GM18499 (cell line): ENCODE measurements around the gene NEUROD2.

Experiments used
- ATAC-seq: cut with Tn5 transposase; IDR thresholded peaks from one replicate; pipeline ENCODE4 v1.9.1; 2021; ENCODE audit warnings: moderate number of reproducible peaks; ENCODE audit not compliant: insufficient read depth, unreplicated experiment

The NEUROD2 gene

DNA sequence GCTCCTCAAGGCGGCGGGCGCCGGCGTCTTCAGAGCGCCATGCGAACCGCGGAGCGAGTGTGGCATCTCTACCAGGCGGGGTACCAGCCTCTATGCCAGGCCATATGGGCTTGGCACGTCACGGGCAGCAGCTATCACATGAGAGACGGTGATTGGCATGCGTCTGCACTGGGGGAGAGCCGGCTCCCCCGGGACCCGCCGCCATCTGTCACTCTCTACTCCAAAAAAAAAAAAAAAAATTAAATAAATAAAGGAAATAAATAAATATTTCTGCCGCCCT lies at the start of gene NEUROD2:
NEUROD2 (minus strand) TSS at position 70 of the 280 bp plus-strand sequence. CDS start 1,321 bp downstream, outside the sequence.
- no peak for ATAC-seq

GRCh38 chr17:39655105-39655504 lies 47.4 kb upstream of the NEUROD2 start:
- ATAC-seq: no peak

DNA sequence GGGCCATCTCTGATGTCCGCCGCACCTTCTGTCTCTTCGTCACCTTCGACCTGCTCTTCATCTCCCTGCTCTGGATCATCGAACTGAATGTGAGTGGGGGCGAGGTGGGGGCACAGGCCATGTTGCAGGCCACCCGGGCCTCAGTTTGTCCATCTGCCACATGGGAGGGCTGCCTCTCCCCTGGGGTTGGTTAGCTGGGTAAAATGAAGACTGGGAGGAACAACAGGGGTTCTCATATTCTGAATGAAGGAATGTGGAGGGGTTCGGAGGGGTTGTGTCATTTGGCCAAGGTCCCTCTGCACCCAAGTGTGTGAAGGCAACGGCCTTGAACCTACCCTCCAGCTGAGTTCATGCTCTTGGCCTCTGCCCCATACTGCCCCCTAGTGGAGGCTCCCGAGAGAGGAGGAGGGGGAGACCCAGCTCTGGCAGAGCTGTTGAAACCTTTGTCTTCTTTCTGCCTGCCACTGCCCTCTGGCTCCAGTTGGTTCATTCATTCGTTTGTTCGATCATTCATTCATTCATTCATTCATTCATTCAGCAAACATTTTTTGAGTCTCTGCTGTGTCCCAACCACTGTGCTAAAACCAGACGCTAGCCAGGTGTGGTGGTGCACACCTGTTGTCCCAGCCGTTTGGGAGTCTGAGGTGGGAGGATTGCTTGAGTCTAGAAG lies 46.1 kb upstream of the NEUROD2 start:
- no peak for ATAC-seq

DNA sequence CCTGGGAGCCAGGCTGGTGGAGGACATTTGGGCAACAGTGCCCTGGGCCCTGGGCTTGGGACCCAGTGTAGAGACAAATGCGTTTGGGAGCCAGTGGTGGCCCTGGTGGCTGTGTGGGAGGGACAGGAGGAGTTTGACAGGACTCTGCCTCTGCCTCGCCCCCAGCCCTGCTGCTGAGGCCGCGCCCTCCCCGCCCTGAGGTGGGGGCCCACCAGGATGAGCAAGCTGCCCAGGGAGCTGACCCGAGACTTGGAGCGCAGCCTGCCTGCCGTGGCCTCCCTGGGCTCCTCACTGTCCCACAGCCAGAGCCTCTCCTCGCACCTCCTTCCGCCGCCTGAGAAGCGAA lies 45.6 kb upstream of the NEUROD2 start:
- ATAC-seq: no peak

DNA sequence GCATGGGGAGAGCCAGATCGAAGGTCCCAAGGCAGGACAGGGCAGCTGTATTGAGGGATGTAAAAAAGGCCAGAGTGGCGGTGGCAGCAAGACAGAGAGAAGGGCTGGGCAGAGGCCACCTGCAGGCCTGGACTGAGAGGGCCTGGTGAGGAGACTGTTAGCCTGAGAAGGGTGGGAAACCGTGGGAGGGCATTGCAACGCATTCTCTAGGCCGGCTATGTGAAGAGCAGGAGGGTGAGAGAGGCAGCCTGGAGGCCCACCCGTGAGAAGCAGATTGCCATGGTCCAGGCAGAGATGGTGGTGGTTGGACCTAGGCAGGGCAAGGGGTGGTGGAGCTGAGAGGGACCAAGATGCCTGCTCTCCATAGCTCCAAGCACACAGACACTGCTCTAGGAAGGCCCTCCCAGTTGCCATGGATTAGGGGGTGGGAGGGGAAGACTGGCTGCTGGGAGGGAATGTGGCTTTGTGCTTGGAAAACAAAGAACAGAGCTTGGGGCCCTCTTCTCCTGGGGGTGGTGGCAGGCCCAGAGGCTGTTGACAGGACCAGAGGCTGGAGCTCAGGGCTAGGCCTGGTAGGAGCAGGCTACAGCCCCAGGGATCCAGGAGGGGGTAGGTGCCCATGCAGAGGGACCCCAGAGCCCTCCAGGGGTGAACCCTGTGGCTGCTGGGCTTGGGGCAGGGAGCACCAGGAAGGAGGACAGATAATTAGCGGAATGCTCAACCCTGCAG lies 45.0 kb upstream of the NEUROD2 start:
- ATAC-seq: no peak

DNA sequence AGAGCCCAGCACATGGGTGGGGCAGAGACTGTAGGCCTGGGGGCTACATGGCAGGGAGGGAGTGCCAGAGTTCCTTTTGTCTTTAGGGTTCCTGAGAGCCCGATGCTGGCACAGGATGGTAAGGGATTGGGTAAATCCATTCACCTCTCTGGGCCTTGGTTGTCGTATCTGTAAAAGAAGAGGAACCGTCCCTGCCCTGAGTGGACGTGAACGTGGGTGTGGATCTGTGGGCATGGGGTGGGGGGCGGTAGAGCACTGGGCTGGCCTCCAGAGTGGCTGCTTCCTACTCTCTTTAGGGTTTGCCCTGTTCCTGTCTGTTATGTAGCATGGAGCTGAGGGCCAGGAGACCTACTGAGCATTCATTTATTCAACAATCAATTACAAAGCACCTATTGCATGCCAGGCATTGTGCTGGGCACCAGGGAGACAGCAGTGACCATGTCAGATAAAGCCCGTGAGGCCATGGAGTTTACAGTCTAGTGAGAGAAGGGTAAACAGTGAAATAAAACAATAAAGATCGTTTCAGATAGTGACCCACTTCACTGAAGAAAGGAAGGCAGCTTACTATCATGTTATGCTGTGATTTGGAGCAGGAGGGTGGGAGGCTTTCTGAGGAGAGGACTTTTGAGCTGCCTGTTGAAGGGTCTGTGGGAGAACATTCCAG lies 44.3 kb upstream of the NEUROD2 start:
- no peak for ATAC-seq

DNA sequence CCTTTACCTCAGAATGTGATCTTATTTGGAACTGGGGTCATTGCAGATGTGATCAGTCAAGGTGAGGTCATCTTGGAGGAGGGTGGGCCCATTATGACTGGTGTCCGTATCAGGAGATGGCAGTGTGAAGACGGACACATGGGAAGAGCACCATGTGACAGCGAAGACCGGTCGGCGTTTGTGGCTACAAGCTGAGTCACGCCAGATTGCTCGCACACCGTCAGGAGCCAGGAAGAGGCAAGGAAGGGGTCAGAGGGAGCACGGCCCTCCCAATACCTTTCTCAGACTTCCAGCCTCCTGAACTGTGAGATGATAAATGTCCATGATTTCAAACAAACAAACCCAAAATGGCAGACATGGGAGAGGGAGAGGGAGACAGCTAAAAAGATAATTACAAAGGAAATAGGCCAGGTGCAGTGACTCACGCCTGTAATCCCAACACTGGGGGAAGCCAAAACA lies 42.4 kb upstream of the NEUROD2 start:
- no peak for ATAC-seq

DNA sequence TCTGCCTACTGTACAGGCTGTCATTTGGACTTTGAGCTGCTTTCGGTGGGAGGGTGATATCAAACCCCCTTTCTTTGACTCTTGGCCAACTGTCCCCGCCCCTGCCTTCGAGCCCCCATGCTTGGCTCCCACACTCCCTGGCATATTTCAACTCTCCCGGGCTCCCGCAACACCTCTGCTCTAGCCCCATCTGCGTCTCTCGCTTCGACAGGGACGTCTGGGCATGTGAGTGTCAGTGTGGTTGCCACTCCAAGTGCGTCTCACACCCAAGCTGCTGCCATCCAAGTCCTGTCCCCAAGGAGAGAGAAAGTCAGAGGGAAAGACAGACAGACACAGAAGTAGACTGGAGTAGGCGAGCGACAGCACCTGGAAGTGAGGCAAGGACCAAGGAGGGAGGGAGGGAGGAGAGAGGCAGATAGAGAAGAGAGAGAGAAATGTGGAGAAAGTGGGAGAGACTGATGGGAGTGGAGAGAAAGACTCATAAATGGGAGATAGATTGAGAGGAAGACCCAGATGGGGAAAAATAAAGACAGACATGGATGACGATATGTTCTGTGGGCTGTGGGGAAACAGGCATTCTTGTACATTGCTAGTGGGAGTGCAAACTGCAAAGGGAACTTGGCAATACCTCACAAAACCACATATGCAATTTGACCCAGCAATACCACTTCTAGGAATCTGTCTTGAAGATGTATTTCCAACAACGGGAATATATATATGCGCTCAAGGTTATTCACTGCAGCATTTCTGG lies 41.1 kb upstream of the NEUROD2 start:
- no peak for ATAC-seq

GRCh38 chr17:39647256-39647655 lies 39.5 kb upstream of the NEUROD2 start:
- no peak for ATAC-seq

DNA sequence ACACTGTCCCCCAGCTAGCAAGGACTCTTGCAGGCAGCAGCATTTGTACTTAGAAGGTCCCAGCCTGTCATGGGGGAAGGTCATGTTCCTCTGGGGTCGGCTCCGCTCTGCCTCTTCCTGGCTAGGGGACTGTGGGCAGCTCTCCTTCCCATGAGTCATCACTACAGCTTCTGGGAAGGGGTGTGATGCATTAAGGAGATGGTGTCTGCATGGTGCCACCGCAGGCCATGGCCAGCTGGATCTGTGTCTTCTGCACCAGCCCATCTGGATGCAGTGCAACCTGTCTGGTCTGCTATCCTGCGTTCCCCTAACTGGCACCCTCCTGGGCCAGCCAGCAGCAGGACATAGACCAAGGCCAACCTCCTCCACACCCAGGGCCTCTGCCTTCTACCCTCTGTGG lies 35.6 kb upstream of the NEUROD2 start:
- no peak for ATAC-seq

DNA sequence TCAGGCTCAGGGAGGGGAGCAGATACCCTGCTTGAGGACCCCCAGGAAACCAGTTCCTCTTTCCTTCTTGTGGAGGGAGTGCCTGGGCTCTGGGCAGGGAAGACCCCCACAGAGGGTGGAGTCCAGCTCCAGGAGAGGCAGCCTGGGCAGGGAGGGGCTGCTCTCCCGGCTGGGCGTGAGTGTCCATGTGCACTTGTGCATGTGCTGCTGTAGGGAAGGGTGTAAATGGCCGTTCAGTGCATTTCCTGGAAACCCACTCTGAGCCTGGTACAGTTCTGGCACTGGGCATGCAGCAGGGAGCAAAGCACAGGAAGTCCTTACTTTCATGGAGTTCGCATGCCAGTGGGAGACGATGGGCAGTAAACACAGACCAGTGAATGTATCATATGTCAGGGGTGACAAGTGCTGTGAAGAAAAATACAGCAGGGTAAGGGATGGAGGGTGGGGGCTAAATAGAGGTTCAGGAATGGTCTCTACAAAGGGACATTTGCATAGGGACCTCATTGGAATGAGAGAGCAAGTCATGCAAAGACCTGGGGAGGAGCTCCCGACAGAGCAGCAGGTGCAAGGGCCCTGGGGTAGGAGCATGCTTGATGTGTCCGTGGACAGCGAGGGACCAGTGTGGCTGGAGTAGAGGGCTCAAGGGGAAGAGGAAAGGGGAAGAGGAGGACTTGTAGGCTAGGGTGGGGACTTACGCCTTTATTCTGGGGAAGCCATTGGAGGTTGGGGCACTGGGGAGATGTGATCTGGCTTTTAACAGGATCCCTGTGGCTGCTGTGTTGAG lies 34.8 kb upstream of the NEUROD2 start:
- no peak for ATAC-seq

- ATAC-seq: no peak
Measured at GRCh38 chr17:39641883-39642282, 34.2 kb upstream of the NEUROD2 start.

GRCh38 chr17:39641097-39641496 lies 33.4 kb upstream of the NEUROD2 start:
- no peak for ATAC-seq

DNA sequence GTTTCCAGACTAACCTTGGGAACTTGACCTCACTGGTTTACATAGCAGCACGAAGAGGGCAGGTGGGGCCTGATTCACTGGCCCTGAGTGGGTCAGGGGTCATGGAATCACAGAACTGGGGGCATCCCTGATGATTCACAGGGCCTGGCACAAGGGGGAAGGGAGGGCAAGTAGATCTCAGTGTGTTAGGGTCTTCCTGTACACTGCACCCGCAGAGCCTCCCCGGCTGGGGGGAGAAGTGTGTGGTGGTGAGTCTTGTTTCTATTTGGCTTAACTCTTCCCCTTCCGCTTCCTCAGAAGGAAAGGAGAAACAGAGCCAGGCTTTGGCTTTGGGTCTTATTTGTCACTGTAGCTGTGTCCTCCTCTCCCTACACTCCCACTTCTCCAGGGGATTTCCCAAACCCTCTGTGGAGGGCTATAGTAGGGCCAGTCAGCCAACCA lies 32.9 kb upstream of the NEUROD2 start:
- no peak for ATAC-seq

DNA sequence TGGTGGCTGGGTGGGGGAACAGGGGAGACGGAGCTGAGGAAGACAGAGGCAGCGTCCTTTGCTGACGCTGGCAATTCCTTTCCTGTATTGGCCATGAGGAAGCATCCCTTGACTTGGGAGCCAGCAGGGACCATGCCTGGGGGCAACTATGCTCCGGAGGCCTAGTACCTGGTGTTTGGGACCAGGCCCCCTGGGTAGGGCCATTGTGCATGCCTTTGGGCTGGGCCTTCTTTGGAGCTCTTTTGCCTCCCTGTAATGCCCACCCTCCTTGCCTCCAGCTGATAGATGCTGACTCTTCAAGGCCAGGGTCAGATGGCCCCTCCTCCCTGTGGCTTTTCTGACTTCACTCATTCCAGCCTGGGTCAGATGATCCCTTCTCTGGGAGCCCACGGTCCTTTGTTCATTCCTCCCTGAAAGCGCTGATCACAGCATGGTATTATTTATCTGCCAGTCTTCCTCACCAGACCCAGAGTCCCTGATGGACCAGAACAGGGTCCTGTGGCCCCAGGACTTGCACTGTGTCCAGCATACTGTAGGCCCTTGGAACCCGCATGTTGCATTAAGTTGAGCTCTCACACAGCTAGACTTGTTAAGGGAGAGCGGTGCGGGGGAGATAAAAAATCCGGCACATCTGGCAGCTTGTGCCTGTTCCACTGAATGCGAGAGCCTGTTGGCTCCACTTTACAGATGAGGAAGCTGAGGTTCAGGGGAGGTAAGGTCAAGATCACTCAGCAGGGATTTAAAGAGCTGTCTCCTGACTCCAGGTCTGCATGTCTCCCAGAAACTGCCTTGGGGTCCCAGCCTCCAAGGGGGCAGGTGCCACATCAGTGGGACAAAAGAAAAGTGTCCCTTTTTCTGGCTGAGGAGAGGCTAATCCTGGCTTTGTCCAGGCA lies 32.1 kb upstream of the NEUROD2 start:
- no peak for ATAC-seq

- no peak for ATAC-seq
Measured at GRCh38 chr17:39639043-39639442, 31.3 kb upstream of the NEUROD2 start.

DNA sequence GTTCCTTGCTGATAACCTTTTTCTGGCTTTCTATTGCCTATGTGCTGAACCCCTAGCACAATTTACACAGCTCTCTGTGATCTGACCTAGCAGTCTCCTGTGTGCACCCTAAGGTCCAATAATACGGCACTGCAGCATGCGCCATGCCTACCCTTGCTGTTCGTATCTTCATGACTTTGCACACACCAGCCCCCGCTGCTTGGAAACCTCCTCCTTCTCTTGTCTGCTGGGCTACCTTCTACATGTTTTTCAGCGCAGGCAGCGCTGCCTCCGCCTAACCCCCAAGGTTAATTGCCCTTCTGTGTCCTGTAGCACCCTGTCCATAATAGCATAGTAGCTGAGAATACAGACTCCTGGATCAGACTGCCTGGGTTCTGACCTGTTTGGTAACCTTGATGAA lies 30.6 kb upstream of the NEUROD2 start:
- ATAC-seq: no peak

DNA sequence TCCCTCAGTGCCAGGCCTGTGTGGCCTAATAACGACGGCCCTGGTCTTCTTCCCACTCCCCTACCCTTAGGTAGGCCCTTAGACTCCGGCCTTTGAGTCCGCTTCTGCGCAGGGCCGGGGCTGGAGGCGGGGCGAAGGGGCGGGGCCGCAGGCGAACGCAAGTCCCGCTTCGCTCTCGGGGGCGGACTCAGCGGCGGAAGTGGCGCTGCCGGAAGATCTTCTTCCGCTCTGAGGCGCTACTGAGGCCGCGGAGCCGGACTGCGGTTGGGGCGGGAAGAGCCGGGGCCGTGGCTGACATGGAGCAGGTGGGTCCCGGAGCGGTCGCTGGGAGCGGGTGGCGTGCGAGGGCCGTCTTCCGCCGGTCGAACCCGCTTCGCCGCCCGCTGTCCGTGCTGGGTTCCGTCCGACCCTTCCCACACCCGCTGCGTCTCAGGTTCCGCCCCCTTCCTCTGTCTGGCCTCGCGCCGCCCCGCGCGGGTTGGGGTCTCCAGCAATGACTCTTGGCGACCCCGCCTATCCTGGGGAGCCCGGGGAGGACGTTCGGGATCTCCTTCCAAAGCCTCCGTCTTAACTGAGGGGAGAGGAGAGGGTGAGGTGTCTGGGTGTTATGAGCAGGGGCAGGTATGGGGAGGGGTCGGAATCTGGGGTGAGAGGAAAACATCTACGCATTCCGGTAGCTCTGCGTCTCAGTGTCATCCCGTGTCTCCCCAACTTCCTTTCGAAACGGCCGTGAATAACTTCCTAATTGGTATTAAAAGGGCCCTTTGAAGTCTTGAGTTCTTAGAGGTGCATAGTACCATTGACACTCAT lies 29.4 kb upstream of the NEUROD2 start, which contains the start of gene STARD3:
STARD3 (plus strand) TSS at position 218 of the 810 bp plus-strand sequence. CDS start 16,388 bp downstream, outside the sequence.
- no peak for ATAC-seq
